Neural progenitor cell (in vitro differentiated cells): Measurements from ENCODE around the gene TTC39A.

ENCODE experiments used
- CTCF ChIP-seq: fragments of 200-600 bp; sonication (generic); IDR thresholded peaks from 2 replicates; pipeline ENCODE4 v1.5.1; 2017; ENCODE audit warnings: antibody characterized with exemption, mild to moderate bottlenecking
- EZH2 ChIP-seq: fragments of 200-600 bp; sonication (generic); IDR thresholded peaks from 2 replicates; pipeline ENCODE4 v1.6.1; 2017; ENCODE audit warnings: antibody characterized with exemption, mild to moderate bottlenecking, moderate library complexity
- EZH2phosphoT487 ChIP-seq: fragments of 200-600 bp; sonication (generic); IDR thresholded peaks from 2 replicates; pipeline ENCODE4 v1.6.1; 2017; ENCODE audit warnings: antibody characterized with exemption

- no peak for TF ChIP-seq EZH2
- TF ChIP-seq CTCF = no peak
- TF ChIP-seq EZH2phosphoT487 = no peak
These were observed 9.1 kb downstream of the TTC39A start for GRCh38 chr1:51320967-51321923.
